Medulla oblongata (tissue), 1 donor: Measurements from ENCODE around the gene IREB2.

Experiments used
- DNase-seq: peaks from one replicate; pipeline ENCODE4 v3.0.0-alpha.2; 2015; ENCODE audit errors: extremely low spot score

IREB2 gene

GRCh38 chr15:78550194-78550593 lies 112.2 kb downstream of the IREB2 start:
- DNase-seq: no peak

- DNase-seq: no peak
Observed at GRCh38 chr15:78550815-78551214, 112.8 kb downstream of the IREB2 start.
